GM20000 (cell line): ENCODE measurements around the gene GDF2.

Experiments used
- DNase-seq: peaks from one replicate; pipeline ENCODE4 v3.0.0; 2012; ENCODE audit warnings: low spot score
- TF ChIP-seq, protein P1 (sequence below): IDR thresholded peaks from 2 replicates; pipeline ENCODE4 v1.5.1; 2012; ENCODE audit warnings: mild to moderate bottlenecking, control low read depth; ENCODE audit errors: extremely low read depth, missing control alignments

Gene GDF2

DNA sequence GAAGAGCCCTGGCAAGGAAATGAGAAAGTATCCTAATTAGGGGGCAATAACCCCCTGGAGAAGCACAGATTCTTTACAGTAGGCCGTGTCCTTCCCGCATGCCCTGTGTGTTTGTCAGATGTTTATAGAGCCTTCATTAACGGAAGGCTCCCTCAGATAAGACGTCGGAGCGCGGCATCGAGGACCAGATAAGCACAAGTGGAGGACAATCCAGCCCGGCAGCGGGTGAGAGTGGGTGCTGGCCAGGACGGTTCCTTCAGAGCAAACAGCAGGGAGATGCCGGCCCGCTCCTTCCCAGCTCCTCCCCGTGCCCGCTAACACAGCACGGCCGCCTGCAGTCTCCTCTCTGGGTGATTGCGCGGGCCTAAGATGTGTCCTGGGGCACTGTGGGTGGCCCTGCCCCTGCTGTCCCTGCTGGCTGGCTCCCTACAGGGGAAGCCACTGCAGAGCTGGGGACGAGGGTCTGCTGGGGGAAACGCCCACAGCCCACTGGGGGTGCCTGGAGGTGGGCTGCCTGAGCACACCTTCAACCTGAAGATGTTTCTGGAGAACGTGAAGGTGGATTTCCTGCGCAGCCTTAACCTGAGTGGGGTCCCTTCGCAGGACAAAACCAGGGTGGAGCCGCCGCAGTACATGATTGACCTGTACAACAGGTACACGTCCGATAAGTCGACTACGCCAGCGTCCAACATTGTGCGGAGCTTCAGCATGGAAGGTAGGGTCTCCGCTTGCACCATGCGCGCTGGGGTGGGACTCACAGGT lies at the start of gene GDF2:
Gene GDF2 (plus strand): TSS at position 155 of the 762 bp plus-strand sequence. CDS start 215 bp downstream, at position 370.
- TF ChIP-seq, protein P1, sequence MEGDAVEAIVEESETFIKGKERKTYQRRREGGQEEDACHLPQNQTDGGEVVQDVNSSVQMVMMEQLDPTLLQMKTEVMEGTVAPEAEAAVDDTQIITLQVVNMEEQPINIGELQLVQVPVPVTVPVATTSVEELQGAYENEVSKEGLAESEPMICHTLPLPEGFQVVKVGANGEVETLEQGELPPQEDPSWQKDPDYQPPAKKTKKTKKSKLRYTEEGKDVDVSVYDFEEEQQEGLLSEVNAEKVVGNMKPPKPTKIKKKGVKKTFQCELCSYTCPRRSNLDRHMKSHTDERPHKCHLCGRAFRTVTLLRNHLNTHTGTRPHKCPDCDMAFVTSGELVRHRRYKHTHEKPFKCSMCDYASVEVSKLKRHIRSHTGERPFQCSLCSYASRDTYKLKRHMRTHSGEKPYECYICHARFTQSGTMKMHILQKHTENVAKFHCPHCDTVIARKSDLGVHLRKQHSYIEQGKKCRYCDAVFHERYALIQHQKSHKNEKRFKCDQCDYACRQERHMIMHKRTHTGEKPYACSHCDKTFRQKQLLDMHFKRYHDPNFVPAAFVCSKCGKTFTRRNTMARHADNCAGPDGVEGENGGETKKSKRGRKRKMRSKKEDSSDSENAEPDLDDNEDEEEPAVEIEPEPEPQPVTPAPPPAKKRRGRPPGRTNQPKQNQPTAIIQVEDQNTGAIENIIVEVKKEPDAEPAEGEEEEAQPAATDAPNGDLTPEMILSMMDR, result no peak
- DNase-seq, result no peak

DNA sequence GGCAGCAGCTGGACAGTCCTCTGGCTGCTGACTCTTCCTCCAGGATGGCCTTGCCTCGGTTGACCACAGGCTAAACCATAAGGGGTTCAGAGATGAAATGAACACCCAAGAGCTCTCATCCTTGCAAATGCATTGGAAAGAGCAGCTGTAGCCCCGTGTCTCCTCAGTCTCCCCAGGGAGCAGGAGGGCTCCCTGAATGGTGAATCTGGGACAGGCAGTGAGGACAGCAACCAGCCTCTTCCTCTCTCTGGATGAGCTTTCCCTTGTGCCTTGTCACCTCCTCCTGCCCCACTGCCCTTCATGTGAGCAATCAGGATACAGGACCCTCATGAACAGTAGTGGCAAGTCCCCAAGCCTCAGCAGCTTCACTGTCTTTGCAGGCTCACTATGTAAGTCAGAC lies 46.2 kb upstream of the GDF2 start:
- DNase-seq, result no peak
- TF ChIP-seq, protein P1, result no peak

DNA sequence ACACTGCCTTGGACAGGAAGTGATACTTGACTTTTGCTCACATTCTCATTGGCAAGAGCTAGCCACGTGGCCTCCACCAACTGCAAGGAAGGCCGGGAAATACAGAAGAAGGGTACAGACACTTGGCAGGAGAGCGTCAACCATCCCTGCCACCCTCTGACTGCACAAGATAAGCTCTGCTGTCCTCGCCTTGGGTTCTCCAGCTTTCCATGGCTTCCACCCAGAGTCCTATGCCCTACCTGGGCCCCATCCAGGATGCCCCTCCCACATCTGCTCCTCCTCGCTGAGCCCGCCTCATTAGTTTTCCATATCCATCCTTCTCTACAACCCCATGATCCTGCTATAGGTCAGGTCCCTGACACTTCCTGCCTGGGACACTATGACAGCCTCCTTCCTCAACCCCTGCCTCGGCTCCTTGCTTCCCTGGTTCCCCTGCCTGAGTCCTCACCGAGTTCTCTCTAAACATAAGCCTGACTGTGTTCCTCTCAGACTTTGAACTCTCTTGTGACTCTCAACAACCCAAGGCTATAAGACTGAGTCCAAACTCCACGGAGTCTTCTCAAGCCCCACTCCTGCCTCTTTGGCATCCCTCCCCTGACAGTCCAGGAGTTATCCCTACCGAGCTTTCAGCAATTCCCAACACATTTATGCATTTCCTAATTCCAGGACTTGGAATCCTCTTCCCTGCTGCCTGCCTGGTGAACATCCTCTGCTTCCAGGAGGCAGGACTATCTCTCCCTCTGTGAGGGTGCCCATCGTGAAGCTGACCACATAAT lies 45.5 kb upstream of the GDF2 start:
- TF ChIP-seq, protein P1, result no peak
- no peak for DNase-seq

DNA sequence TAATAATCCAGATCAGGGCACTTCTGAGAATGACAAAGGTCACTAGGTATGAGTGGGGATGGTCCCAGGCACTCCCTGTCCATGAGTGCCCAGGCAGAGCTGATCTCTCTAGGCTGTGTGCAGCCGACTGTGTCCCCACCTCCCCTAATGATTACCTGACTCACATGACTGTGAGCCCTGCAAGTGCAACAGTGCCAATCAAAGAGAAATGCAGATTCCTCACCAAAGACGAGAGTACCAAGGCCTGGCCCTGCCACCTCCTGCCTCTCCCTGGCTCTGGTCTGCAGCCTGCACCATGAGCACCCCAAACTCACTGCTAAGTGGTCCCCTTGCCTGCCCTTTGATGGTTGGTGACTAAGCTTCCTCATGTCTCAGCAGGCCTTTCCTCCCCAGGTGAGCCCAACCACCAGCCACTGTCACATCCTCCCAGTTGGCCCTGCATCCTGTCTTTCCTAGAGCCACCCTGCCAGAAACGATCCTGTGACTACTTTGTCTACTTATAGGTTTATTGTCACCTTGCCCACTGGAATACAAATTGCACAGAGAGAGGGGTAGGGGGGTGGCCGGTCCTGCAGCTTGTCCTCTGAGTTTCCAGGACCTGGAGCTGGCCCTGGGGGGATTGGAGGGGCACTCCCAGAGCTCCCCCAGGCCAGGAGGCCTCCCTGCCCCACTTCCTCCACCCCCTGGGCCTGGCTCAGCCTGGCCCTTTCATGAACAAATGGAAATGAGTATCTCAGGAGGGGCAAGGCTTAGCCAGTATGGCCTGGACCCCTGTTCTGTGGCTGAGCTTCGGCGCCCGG lies 44.7 kb upstream of the GDF2 start:
- TF ChIP-seq, protein P1, result no peak
- DNase-seq, result no peak

DNA sequence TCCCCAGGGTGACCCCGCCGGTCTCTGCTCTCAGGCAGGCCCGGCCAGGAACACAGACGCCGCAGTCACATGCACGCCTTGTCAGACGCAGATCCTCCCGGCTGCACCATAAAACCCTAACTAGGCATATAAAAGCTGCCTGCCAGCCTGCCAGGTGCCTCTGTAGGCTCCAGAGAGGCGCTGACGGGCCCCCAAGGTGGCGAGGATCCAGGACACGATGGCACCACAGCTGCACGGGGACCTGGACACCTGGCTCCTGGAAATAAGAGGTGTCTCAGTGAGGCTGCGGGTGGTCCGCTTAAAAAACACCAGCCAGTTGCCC lies 44.1 kb upstream of the GDF2 start:
- DNase-seq, result no peak
- TF ChIP-seq, protein P1, result no peak

DNA sequence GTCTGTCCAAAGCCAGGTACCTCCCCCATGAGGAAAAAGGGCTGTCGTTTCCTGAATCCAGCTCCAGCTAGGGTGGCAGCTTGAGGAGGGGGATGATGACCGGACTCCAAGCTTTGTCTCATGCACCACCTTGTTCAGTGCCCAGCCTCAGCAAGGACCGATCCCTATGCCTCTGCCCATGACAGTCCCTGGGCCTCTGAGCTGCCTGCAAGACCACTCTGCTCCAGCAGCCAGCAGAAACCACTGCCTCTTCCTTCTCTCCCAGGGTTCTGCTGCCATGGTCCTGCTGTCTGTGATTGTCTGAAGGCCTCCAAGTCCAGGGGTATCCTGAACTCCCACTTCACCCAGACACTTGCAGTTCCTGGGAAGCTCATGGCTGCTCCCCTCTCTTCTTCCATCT lies 43.5 kb upstream of the GDF2 start:
- DNase-seq, result no peak
- TF ChIP-seq, protein P1, result no peak

DNA sequence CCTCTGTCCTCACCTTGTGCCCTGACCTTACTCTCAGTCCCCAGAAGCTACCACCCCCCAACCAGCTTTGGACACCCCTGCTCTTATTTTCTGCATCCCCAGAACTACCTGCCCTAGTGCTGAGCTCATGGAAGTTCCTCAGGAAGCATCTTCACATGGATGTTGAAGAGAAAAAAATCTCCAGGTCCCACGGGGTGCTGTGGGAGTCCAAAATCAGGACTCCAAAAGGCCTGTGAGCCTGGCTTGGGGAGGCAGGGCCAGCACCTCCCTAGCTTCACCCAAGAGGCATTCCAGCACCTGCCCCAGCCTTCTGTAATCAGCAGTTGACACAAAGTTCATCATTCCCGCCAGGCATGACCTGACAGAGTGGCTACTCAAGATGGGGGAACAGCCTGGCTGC lies 43.0 kb upstream of the GDF2 start:
- TF ChIP-seq, protein P1, result no peak
- DNase-seq, result no peak
